Activated T-helper 1 cell treated with anti-CD3 and anti-CD28 coated beads, Interleukin-12 subunit alpha, Interleukin-12 subunit beta, Interleukin-2, Interleukin-4 antibody, amounts not matched to agents 30 ng/mL and 10 ng/mL and 1 ng/mL, durations not matched to agents 14 hours and 24 hours and 36 hours (primary cell): ENCODE measurements around the gene PCA3. TPM values are rescaled to one million over a fixed set of nuclear protein-coding genes. Genes with fewer than 3 reads are reported as not detected.

ENCODE experiments used
- DNase-seq: peaks from one replicate; pipeline ENCODE4 v3.0.0; 2021; ENCODE audit warnings: low spot score
- H3K27ac Mint-ChIP-seq: one replicate; pipeline ENCODE4 v1.8.0; 2021; ENCODE audit warnings: mild to moderate bottlenecking, mixed read lengths
- H3K27me3 Mint-ChIP-seq: one replicate; pipeline ENCODE4 v1.8.0; 2022; ENCODE audit warnings: mild to moderate bottlenecking, moderate library complexity, mixed read lengths; ENCODE audit not compliant: insufficient read depth
- H3K36me3 Mint-ChIP-seq: one replicate; pipeline ENCODE4 v1.8.0; 2021; ENCODE audit warnings: low read depth, mixed read lengths
- H3K4me1 Mint-ChIP-seq: one replicate; pipeline ENCODE4 v1.8.0; 2021; ENCODE audit warnings: low read depth, mixed read lengths
- H3K4me3 Mint-ChIP-seq: one replicate; pipeline ENCODE4 v1.8.0; 2021; ENCODE audit warnings: mild to moderate bottlenecking, moderate library complexity, mixed read lengths
- H3K9me3 Mint-ChIP-seq: one replicate; pipeline ENCODE4 v1.8.0; 2021; ENCODE audit warnings: mixed read lengths
- intact Hi-C: fragments of 100-400 bp; cut with micrococcal nuclease; formaldehyde crosslinking; loops from one replicate; pipeline ENCODE4 v1.15.1; 2024
- total RNA-seq: library from RNA; stranded (reverse); gene quantifications from 2 replicates; pipeline ENCODE4 v1.2.3, GENCODE V29; 2022

PCA3 gene
- not detected in 2 replicates for total RNA-seq

GRCh38 chr9:76764138-76764537, at the start of gene PCA3:
TSS of gene PCA3 (plus strand) at chr9:76764438.
- Mint-ChIP-seq H3K36me3 (no peaks in the 10 kb centered on the region), H3K9me3 (no peaks in the 10 kb centered on the region), H3K4me3 (no peak within 1 kb of the TSS), H3K27ac (no peak within 1 kb of the TSS), H3K4me1 (no peaks in the 10 kb centered on the region), H3K27me3 (peaks cover 2% of the 10 kb centered on the region)
- no peak for DNase-seq
- intact Hi-C loops, result no loop called here

DNA sequence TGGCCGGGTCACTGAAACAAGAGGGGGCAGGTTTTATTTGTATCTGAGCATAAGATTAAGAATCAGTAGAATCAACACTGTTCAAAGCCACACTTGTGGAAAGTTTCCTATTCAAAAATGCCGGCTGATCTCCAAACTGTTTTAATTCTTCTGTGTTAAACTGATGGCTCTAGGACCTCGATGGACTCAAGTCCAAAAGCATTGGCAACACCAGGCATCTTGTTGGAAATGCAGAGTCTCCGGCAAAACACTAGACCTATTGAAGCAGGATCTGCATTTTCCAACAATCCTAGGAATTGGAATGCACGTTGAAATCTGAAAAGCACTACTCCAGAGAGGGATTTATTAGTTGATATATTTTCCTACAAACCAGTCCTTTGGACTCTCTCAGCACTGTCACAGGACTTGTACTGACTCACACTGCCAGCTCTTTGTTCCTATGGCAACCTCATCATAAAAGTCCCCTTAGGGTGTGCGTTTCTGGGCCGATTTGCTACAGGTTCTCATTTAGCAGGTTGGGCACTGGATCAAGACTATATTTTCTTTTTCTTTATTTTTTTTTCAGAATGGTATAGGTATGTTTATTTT, 48.1 kb upstream of the PCA3 start:
- Mint-ChIP-seq H3K9me3 (no peaks in the 10 kb centered on the region), H3K27me3 (peaks cover 9% of the 10 kb centered on the region), H3K36me3 (no peaks in the 10 kb centered on the region), H3K4me1 (no peaks in the 10 kb centered on the region), H3K27ac (no peak overlapping the region), H3K4me3 (no peak overlapping the region)
- DNase-seq, result no peak
- intact Hi-C loops, result no loop called here

DNA sequence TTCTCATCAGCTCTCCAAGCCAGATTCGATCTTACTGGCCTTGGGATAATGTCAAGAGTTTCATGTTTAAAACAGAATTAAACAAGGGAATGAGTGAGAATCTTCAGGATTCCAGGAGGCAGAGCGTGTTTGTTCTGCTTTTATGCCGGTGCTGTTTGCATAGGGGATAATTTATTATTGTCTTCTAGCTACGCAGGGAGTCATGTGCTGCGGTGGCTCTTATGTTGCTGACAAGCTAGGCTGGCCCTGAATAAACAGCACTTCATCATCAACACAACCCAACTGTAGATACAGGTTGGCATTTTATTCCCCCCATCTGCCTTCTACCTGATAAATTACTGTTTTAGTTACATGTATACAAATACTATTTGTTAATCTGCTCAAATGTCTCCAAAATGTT, 47.1 kb upstream of the PCA3 start:
- Mint-ChIP-seq H3K4me1 (no peaks in the 10 kb centered on the region), H3K27ac (no peak overlapping the region), H3K9me3 (no peaks in the 10 kb centered on the region), H3K4me3 (no peak overlapping the region), H3K36me3 (no peaks in the 10 kb centered on the region), H3K27me3 (peaks cover 9% of the 10 kb centered on the region)
- no peak for DNase-seq
- intact Hi-C loops, result no loop called here

DNA sequence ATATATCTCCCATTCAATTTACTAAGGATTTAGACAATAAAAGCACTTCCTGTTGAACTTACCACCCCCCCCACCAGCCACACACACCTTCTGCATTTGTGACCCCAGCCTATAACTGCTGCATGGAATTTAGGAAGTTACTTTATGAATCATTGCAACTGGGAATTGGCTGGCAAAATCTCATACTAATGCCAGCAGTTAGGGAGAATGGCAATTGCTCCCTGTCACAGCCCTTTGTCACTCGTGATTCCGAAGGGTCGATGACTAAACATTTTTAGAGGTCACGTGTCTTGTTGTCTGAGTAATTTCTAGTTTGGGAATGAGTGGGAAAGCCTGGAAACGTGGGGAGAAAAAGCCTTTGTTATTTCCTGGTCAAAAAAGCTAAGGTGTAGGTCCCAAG, 46.6 kb upstream of the PCA3 start:
- no peak overlapping the region for H3K27ac Mint-ChIP-seq
- intact Hi-C loops, result no loop called here

DNA sequence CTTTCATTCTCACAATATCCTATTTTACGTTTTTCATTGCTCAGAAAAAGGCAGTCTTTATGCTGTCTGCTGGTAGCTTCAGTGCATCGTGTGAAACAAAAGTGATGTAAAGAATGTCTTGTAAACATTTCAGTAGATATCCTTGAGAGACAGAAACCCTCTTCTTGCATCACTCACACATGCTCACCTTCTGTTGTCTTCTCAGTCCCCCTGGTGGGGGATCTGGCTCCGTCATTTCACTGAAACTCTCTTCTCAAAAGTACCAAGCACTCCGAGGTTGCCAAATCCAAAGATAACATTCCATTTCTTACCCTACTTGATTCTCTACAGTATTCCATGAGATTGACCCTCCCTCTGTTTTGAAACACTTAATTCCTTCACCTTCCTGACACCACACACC, 46.1 kb upstream of the PCA3 start:
- no peaks in the 10 kb centered on the region for H3K36me3 Mint-ChIP-seq
- H3K27me3 Mint-ChIP-seq, result peaks cover 6% of the 10 kb centered on the region
- intact Hi-C loops, result no loop called here
- H3K4me3 Mint-ChIP-seq, result no peak overlapping the region
- no peak for DNase-seq
- no peak overlapping the region for H3K27ac Mint-ChIP-seq
- H3K9me3 Mint-ChIP-seq, result no peaks in the 10 kb centered on the region
- H3K4me1 Mint-ChIP-seq, result no peaks in the 10 kb centered on the region

More for the DNA sequence above, 46.6 kb upstream of the PCA3 start:
- Mint-ChIP-seq H3K36me3 (no peaks in the 10 kb centered on the region), H3K4me3 (no peak overlapping the region), H3K27me3 (peaks cover 7% of the 10 kb centered on the region), H3K4me1 (no peaks in the 10 kb centered on the region), H3K9me3 (no peaks in the 10 kb centered on the region)
- DNase-seq, result no peak

DNA sequence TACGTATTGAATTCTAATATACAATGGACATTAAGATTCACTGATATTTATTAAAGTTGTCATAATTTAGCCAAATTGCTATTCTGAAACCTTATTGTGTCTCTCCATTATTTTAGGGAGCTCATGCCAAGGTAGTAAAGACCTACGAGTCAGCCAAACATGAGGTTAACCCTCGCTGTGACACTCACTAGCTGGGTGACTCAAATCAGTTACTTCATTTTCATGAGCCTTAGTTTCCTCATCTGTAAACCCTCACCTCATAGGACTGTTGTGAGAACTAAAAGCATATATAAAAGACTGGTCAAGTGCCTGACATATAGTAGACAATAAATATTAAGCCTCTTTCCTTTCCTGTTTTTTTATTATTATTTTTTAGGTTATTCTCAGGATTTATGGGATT, 44.0 kb upstream of the PCA3 start:
- H3K9me3 Mint-ChIP-seq, result no peaks in the 10 kb centered on the region

GRCh38 chr9:76725011-76725546, 39.2 kb upstream of the PCA3 start:
- H3K27me3 Mint-ChIP-seq, result peaks cover 8% of the 10 kb centered on the region
- intact Hi-C loops, result no loop called here
- no peak overlapping the region for H3K27ac Mint-ChIP-seq
- no peaks in the 10 kb centered on the region for H3K36me3 Mint-ChIP-seq
- no peak for DNase-seq
- no peak overlapping the region for H3K4me3 Mint-ChIP-seq
- no peaks in the 10 kb centered on the region for H3K9me3 Mint-ChIP-seq
- H3K4me1 Mint-ChIP-seq, result no peaks in the 10 kb centered on the region

More for the DNA sequence above, 44.0 kb upstream of the PCA3 start:
- intact Hi-C loops, result no loop called here
- no peak overlapping the region for H3K4me3 Mint-ChIP-seq
- peaks cover 7% of the 10 kb centered on the region for H3K27me3 Mint-ChIP-seq
- no peak overlapping the region for H3K27ac Mint-ChIP-seq
- H3K4me1 Mint-ChIP-seq, result no peaks in the 10 kb centered on the region
- no peaks in the 10 kb centered on the region for H3K36me3 Mint-ChIP-seq
- DNase-seq, result no peak

- Mint-ChIP-seq H3K27ac (no peak overlapping the region), H3K36me3 (no peaks in the 10 kb centered on the region), H3K4me3 (no peak overlapping the region), H3K27me3 (peaks cover 8% of the 10 kb centered on the region), H3K9me3 (no peaks in the 10 kb centered on the region), H3K4me1 (no peaks in the 10 kb centered on the region)
- intact Hi-C loops, result no loop called here
- no peak for DNase-seq
Observed at GRCh38 chr9:76725885-76726284, 38.4 kb upstream of the PCA3 start.

DNA sequence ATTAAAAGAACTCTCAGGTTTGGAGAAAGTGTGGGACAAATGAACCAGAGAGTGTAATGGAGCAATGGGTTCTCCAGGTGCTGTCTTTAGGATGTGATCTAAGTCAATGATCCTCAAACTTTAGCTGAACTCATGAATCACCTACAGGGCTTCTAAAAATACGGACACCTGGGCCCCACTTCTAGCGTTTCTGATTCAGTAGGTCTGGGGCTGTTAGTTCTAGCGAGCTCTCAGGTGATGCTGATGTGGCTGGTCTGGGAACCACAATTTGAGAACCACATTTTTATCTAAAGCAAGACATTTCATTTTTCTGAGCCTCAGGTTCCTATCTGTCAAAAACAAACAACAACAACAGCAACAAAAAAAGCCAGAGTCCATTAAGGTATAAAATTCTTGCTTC, 35.1 kb upstream of the PCA3 start:
- no peak overlapping the region for H3K27ac Mint-ChIP-seq
- no peak for DNase-seq
- no peaks in the 10 kb centered on the region for H3K9me3 Mint-ChIP-seq
- no peaks in the 10 kb centered on the region for H3K4me1 Mint-ChIP-seq
- intact Hi-C loops, result no loop called here
- peaks cover 13% of the 10 kb centered on the region for H3K27me3 Mint-ChIP-seq
- H3K36me3 Mint-ChIP-seq, result no peaks in the 10 kb centered on the region
- H3K4me3 Mint-ChIP-seq, result no peak overlapping the region

- H3K27ac Mint-ChIP-seq, result no peak overlapping the region
- intact Hi-C loops, result no loop called here
- DNase-seq, result no peak
- H3K9me3 Mint-ChIP-seq, result no peaks in the 10 kb centered on the region
- H3K4me3 Mint-ChIP-seq, result no peak overlapping the region
- H3K27me3 Mint-ChIP-seq, result peaks cover 13% of the 10 kb centered on the region
- H3K4me1 Mint-ChIP-seq, result no peaks in the 10 kb centered on the region
- H3K36me3 Mint-ChIP-seq, result no peaks in the 10 kb centered on the region
Observed at GRCh38 chr9:76729980-76730737, 34.1 kb upstream of the PCA3 start.

- no peak for DNase-seq
- intact Hi-C loops, result no loop called here
- Mint-ChIP-seq H3K27ac (no peak overlapping the region), H3K27me3 (peaks cover 13% of the 10 kb centered on the region), H3K4me3 (no peak overlapping the region), H3K9me3 (no peaks in the 10 kb centered on the region), H3K36me3 (no peaks in the 10 kb centered on the region), H3K4me1 (no peaks in the 10 kb centered on the region)
Observed at GRCh38 chr9:76730801-76731200, 33.4 kb upstream of the PCA3 start.

- intact Hi-C loops, result no loop called here
- Mint-ChIP-seq H3K27me3 (peaks cover 10% of the 10 kb centered on the region), H3K4me1 (no peaks in the 10 kb centered on the region)
Observed at GRCh38 chr9:76732341-76732958, 31.8 kb upstream of the PCA3 start.

DNA sequence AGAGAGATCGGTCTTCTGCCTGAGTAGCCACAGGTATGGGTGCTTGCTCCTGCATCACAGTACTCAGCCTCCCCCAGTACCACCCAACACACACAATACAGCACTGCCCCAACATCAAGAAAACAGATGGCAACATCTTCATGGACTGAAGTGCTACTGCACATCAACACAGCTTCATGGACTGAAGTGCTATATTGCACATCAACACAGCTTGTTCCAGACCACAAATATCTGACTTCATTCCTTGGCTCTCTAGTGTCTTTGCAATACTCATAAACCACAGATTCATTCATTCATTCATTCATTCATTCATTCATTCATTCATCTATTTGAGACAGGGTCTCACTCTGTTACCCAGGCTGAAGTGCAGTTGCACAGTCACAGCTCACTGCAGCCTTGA, 31.1 kb upstream of the PCA3 start:
- H3K4me1 Mint-ChIP-seq, result no peaks in the 10 kb centered on the region
- H3K27ac Mint-ChIP-seq, result no peak overlapping the region
- no peak overlapping the region for H3K4me3 Mint-ChIP-seq
- peaks cover 10% of the 10 kb centered on the region for H3K27me3 Mint-ChIP-seq
- no peaks in the 10 kb centered on the region for H3K36me3 Mint-ChIP-seq
- no peaks in the 10 kb centered on the region for H3K9me3 Mint-ChIP-seq
- intact Hi-C loops, result no loop called here
- DNase-seq, result no peak

More at GRCh38 chr9:76732341-76732958, 31.8 kb upstream of the PCA3 start:
- Mint-ChIP-seq H3K4me3 (no peak overlapping the region), H3K27ac (no peak overlapping the region), H3K9me3 (no peaks in the 10 kb centered on the region), H3K36me3 (no peaks in the 10 kb centered on the region)
- no peak for DNase-seq
